ENCODE measurements around the gene TBC1D4.

Gene TBC1D4

DNA sequence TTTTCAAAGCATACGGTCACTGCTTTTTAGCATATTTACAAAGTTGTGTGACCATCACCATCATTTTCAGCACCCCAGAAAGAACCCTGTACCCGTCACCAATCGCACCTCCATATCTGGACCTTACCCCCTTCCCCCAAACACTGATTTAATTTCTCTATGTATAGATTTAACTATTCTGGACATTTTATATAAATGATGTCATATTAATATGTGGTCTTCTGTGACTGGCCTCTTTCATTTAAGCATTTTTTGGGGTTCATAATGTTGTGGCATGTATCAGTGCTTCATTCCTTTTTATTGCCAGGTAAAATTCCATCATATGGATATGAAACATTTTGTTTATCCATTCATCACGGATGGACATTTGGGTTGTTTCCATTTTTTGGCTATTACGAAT lies 74.0 kb downstream of the TBC1D4 start:
- no peaks in the 10 kb centered on the region for H3K36me3 ChIP-seq (ENCODE audit: control insufficient read depth in 1 of 2, insufficient read depth in 2 of 2, low read length in 2 of 2)
- no peak overlapping the region for H4K91ac ChIP-seq (ENCODE audit: low read depth, low read length)
- H4K8ac ChIP-seq (ENCODE audit: low read depth, low read length) = no peak overlapping the region
- H2AFZ ChIP-seq (ENCODE audit: insufficient read depth, low read length, poor library complexity) = no peak overlapping the region
- no peak overlapping the region for H3K14ac ChIP-seq (ENCODE audit: low read length)
- no peaks in the 10 kb centered on the region for H3K9me3 ChIP-seq (ENCODE audit: insufficient read depth, low read depth, low read length)
- no peak overlapping the region for H3K18ac ChIP-seq (ENCODE audit: low read length)
- no peak overlapping the region for H2BK5ac ChIP-seq (ENCODE audit: low read depth, low read length, poor library complexity)
- H3K4me2 ChIP-seq (ENCODE audit: low read length) = no peak overlapping the region
- no peak overlapping the region for H2BK120ac ChIP-seq (ENCODE audit: insufficient read depth, low read length, poor library complexity)
- no peak overlapping the region for H4K12ac ChIP-seq (ENCODE audit: low read depth, low read length)
- no peaks in the 10 kb centered on the region for H3K79me1 ChIP-seq (ENCODE audit: low read length)
- H3K27me3 ChIP-seq (ENCODE audit: insufficient read depth, low read length) = no peaks in the 10 kb centered on the region
- H2BK12ac ChIP-seq (ENCODE audit: low read length) = no peak overlapping the region
- H3K4me3 ChIP-seq (ENCODE audit: low read depth, low read length) = no peak overlapping the region
- H3K9ac ChIP-seq (ENCODE audit: low read length) = no peak overlapping the region
- no peak overlapping the region for H2AK5ac ChIP-seq (ENCODE audit: low read length)
- H3K4me1 ChIP-seq (ENCODE audit: control insufficient read depth in 1 of 2, insufficient read depth in 2 of 2, low read length in 2 of 2) = no peaks in the 10 kb centered on the region
- no peak overlapping the region for H3K23ac ChIP-seq (ENCODE audit: low read length)
- H3K4ac ChIP-seq (ENCODE audit: low read depth, low read length) = no peak overlapping the region
- WGBS (ENCODE audit: extremely low coverage, insufficient coverage, insufficient read length) = no CpG with 5 or more reads among the region's 5 CpGs
- no peak overlapping the region for H3K27ac ChIP-seq (ENCODE audit: low read depth, low read length)
- H3K79me2 ChIP-seq (ENCODE audit: control insufficient read depth, insufficient read depth, low read length, poor library complexity) = no peaks in the 10 kb centered on the region
- no peak for DNase-seq

DNA sequence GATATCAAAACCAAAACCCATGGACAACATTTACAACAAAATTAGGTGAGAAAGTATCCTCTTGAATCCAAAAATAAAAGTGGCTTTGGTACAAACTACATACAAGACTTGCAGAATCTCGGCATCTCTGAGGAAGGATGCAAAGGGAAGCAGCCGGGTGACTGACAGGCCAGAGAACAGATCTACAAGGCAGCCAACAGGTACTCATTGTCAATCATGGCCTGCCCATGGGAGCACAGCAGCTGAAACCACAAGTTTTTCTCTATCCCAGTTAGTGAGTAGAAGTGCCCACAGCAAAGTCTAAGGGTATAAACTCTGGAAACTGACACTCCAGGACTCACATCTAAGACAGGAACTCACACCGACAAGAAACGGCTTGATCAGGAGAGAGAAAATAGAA lies 74.5 kb downstream of the TBC1D4 start:
- H3K9ac ChIP-seq (ENCODE audit: low read length) = no peak overlapping the region

DNA sequence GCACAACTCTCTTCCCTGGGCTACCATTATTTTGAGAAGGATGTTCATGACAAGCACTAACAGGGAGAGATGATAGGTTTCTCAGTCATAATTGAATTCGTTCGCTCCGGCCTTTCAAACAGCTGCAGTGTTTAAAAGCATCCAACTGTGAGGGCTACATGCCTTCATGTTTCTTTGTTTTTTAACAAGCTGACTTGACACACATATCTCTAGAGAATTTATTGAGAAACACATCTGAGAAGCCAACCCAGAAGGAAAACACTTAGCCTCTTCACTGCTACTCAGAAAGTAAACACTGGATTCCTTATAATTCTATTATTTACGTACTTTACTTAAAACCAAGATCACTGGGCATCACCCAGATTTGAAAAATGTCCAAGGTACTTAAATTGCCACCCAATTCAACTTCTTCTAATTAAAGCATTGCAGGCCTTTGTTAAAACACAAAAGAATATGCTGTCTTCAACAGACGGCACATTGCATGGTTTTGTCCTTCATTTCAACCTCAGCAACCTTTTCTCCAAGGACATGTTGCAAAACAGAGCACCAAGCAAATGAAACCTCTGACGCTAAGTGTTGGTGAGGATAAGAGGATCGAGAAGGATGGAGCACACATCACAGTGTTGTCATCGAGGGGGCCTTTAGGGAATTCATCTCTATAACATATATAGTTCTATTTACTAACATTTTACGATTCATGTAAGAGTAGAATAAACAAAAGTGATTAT lies 75.8 kb downstream of the TBC1D4 start:
- no peak overlapping the region for H4K8ac ChIP-seq (ENCODE audit: low read depth, low read length)
- no peak overlapping the region for H4K91ac ChIP-seq (ENCODE audit: low read depth, low read length)
- H2BK5ac ChIP-seq (ENCODE audit: low read depth, low read length, poor library complexity) = no peak overlapping the region
- H2BK120ac ChIP-seq (ENCODE audit: insufficient read depth, low read length, poor library complexity) = no peak overlapping the region
- no peak overlapping the region for H2AK5ac ChIP-seq (ENCODE audit: low read length)
- H3K4me3 ChIP-seq (ENCODE audit: low read depth, low read length) = no peak overlapping the region
- H3K4me1 ChIP-seq (ENCODE audit: control insufficient read depth in 1 of 2, insufficient read depth in 2 of 2, low read length in 2 of 2) = no peaks in the 10 kb centered on the region
- no peak overlapping the region for H3K18ac ChIP-seq (ENCODE audit: low read length)
- H3K27me3 ChIP-seq (ENCODE audit: insufficient read depth, low read length) = no peaks in the 10 kb centered on the region
- H3K27ac ChIP-seq (ENCODE audit: low read depth, low read length) = no peak overlapping the region
- no peak overlapping the region for H3K4me2 ChIP-seq (ENCODE audit: low read length)
- WGBS (ENCODE audit: extremely low coverage, insufficient coverage, insufficient read length) = no CpG with 5 or more reads among the region's 9 CpGs
- no peaks in the 10 kb centered on the region for H3K79me2 ChIP-seq (ENCODE audit: control insufficient read depth, insufficient read depth, low read length, poor library complexity)
- H3K79me1 ChIP-seq (ENCODE audit: low read length) = no peaks in the 10 kb centered on the region
- no peak overlapping the region for H2AFZ ChIP-seq (ENCODE audit: insufficient read depth, low read length, poor library complexity)
- no peak overlapping the region for H3K4ac ChIP-seq (ENCODE audit: low read depth, low read length)
- no peak overlapping the region for H4K12ac ChIP-seq (ENCODE audit: low read depth, low read length)
- no peak for DNase-seq
- no peak overlapping the region for H3K9ac ChIP-seq (ENCODE audit: low read length)
- no peak overlapping the region for H3K14ac ChIP-seq (ENCODE audit: low read length)
- H3K9me3 ChIP-seq (ENCODE audit: insufficient read depth, low read depth, low read length) = no peaks in the 10 kb centered on the region
- H3K36me3 ChIP-seq (ENCODE audit: control insufficient read depth in 1 of 2, insufficient read depth in 2 of 2, low read length in 2 of 2) = no peaks in the 10 kb centered on the region
- H3K23ac ChIP-seq (ENCODE audit: low read length) = no peak overlapping the region
- no peak overlapping the region for H2BK12ac ChIP-seq (ENCODE audit: low read length)

More for the DNA sequence above, 74.5 kb downstream of the TBC1D4 start:
- H3K79me1 ChIP-seq (ENCODE audit: low read length) = no peaks in the 10 kb centered on the region
- H4K8ac ChIP-seq (ENCODE audit: low read depth, low read length) = no peak overlapping the region
- H3K4me2 ChIP-seq (ENCODE audit: low read length) = no peak overlapping the region
- no peak overlapping the region for H3K23ac ChIP-seq (ENCODE audit: low read length)
- no peak overlapping the region for H3K4ac ChIP-seq (ENCODE audit: low read depth, low read length)
- H3K27ac ChIP-seq (ENCODE audit: low read depth, low read length) = no peak overlapping the region
- no peak overlapping the region for H3K14ac ChIP-seq (ENCODE audit: low read length)
- H3K36me3 ChIP-seq (ENCODE audit: control insufficient read depth in 1 of 2, insufficient read depth in 2 of 2, low read length in 2 of 2) = no peaks in the 10 kb centered on the region
- H2BK120ac ChIP-seq (ENCODE audit: insufficient read depth, low read length, poor library complexity) = no peak overlapping the region
- H3K27me3 ChIP-seq (ENCODE audit: insufficient read depth, low read length) = no peaks in the 10 kb centered on the region
- H4K91ac ChIP-seq (ENCODE audit: low read depth, low read length) = no peak overlapping the region
- no peak overlapping the region for H2AK5ac ChIP-seq (ENCODE audit: low read length)
- DNase-seq = no peak
- H3K79me2 ChIP-seq (ENCODE audit: control insufficient read depth, insufficient read depth, low read length, poor library complexity) = no peaks in the 10 kb centered on the region
- no peak overlapping the region for H2BK5ac ChIP-seq (ENCODE audit: low read depth, low read length, poor library complexity)
- H3K18ac ChIP-seq (ENCODE audit: low read length) = no peak overlapping the region
- H3K4me1 ChIP-seq (ENCODE audit: control insufficient read depth in 1 of 2, insufficient read depth in 2 of 2, low read length in 2 of 2) = no peaks in the 10 kb centered on the region
- H3K4me3 ChIP-seq (ENCODE audit: low read depth, low read length) = no peak overlapping the region
- H3K9me3 ChIP-seq (ENCODE audit: insufficient read depth, low read depth, low read length) = no peaks in the 10 kb centered on the region
- no peak overlapping the region for H4K12ac ChIP-seq (ENCODE audit: low read depth, low read length)
- no peak overlapping the region for H2AFZ ChIP-seq (ENCODE audit: insufficient read depth, low read length, poor library complexity)
- WGBS (ENCODE audit: extremely low coverage, insufficient coverage, insufficient read length) = no CpG with 5 or more reads among the region's 4 CpGs
- H2BK12ac ChIP-seq (ENCODE audit: low read length) = no peak overlapping the region

DNA sequence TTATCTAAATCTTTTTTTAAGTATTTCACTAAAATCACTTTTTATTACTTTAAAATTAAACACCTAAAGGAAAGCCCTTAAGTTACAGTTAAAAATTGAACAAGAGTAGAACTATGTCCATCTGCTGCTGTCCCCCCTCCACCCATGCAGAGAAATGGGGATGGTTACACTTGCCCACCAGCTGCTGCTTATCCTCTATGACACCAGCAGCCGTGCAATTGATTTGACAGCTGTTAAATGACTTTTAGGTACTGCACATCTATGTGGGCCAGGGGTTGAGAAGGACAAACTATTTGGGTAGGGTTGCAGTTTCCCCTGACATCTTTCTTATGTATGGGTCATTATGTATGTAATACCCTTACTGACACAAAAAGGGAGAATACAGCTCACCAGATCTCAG lies 77.2 kb downstream of the TBC1D4 start:
- H3K23ac ChIP-seq (ENCODE audit: low read length) = no peak overlapping the region
- H3K79me1 ChIP-seq (ENCODE audit: low read length) = no peaks in the 10 kb centered on the region
- no peak overlapping the region for H2BK120ac ChIP-seq (ENCODE audit: insufficient read depth, low read length, poor library complexity)
- H4K8ac ChIP-seq (ENCODE audit: low read depth, low read length) = no peak overlapping the region
- H3K4me1 ChIP-seq (ENCODE audit: control insufficient read depth in 1 of 2, insufficient read depth in 2 of 2, low read length in 2 of 2) = no peaks in the 10 kb centered on the region
- no peaks in the 10 kb centered on the region for H3K9me3 ChIP-seq (ENCODE audit: insufficient read depth, low read depth, low read length)
- H2BK12ac ChIP-seq (ENCODE audit: low read length) = no peak overlapping the region
- no peak overlapping the region for H3K18ac ChIP-seq (ENCODE audit: low read length)
- H3K4me2 ChIP-seq (ENCODE audit: low read length) = no peak overlapping the region
- no peaks in the 10 kb centered on the region for H3K36me3 ChIP-seq (ENCODE audit: control insufficient read depth in 1 of 2, insufficient read depth in 2 of 2, low read length in 2 of 2)
- no peaks in the 10 kb centered on the region for H3K27me3 ChIP-seq (ENCODE audit: insufficient read depth, low read length)
- H3K4ac ChIP-seq (ENCODE audit: low read depth, low read length) = no peak overlapping the region
- H3K14ac ChIP-seq (ENCODE audit: low read length) = no peak overlapping the region
- H3K9ac ChIP-seq (ENCODE audit: low read length) = no peak overlapping the region
- H2AK5ac ChIP-seq (ENCODE audit: low read length) = no peak overlapping the region
- DNase-seq = no peak
- H4K12ac ChIP-seq (ENCODE audit: low read depth, low read length) = no peak overlapping the region
- H4K91ac ChIP-seq (ENCODE audit: low read depth, low read length) = no peak overlapping the region
- WGBS (ENCODE audit: extremely low coverage, insufficient coverage, insufficient read length) = no CpG with 5 or more reads among the region's 1 CpG
- H3K79me2 ChIP-seq (ENCODE audit: control insufficient read depth, insufficient read depth, low read length, poor library complexity) = no peaks in the 10 kb centered on the region
- no peak overlapping the region for H2AFZ ChIP-seq (ENCODE audit: insufficient read depth, low read length, poor library complexity)
- no peak overlapping the region for H2BK5ac ChIP-seq (ENCODE audit: low read depth, low read length, poor library complexity)
- H3K4me3 ChIP-seq (ENCODE audit: low read depth, low read length) = no peak overlapping the region
- H3K27ac ChIP-seq (ENCODE audit: low read depth, low read length) = no peak overlapping the region
